HG02981 (cell line): ENCODE results near the gene IGFBP2.

Source experiments
- ATAC-seq: cut with Tn5 transposase; IDR thresholded peaks from one replicate; pipeline ENCODE4 v1.9.1; 2021; ENCODE audit warnings: mild to moderate bottlenecking, moderate library complexity; ENCODE audit not compliant: unreplicated experiment

Gene IGFBP2

DNA sequence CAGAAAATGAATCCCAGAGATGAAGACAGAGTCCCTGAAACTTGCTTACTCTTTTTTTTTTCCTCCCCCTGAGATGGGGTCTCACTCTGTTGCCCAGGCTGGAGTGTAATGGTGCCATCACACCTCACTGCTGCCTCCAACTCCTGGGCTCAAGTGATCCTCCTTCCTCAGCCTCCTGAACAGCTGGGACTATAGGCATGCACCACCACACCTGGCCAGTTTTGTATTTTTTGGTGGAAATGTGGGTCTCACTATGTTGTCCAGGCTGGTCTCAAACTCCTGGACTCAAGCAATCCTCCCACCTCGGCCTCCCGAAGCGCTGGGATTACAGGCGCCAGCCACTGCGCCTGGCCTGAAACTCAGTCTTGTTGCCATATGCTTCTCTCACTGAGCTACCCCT lies 27.8 kb downstream of the IGFBP2 start:
- ATAC-seq = no peak

- no peak for ATAC-seq
These were observed 28.6 kb downstream of the IGFBP2 start for GRCh38 chr2:216661639-216662375.

DNA sequence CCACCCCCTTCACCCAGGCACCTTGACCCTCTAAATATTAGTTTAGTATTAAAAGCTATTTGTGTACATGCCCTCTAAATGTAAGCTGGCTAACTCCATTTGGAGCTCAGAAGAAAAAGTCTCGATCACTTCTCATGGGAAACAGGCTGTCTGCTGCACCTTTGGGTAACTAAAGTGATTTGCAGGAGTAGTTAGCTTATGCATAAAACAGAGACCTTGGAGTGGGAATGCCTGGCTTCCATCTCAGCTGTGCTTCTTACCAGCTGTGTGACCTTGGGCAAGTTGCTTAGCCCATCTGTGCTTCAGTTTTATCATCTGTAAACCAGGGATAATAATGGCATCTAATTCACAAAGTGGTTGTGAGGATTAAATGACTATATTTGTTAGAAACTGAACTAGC lies 29.9 kb downstream of the IGFBP2 start:
- ATAC-seq = no peak

DNA sequence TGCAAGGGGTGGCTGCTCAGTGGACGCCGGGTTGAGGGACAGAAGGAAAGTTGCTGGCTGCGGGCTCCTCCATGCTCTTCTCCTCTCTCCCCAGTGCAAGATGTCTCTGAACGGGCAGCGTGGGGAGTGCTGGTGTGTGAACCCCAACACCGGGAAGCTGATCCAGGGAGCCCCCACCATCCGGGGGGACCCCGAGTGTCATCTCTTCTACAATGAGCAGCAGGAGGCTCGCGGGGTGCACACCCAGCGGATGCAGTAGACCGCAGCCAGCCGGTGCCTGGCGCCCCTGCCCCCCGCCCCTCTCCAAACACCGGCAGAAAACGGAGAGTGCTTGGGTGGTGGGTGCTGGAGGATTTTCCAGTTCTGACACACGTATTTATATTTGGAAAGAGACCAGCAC lies 30.6 kb downstream of the IGFBP2 start:
- no peak for ATAC-seq

GRCh38 chr2:216664593-216665034 lies 31.4 kb downstream of the IGFBP2 start:
- peak; percentile 49 for ATAC-seq

GRCh38 chr2:216665242-216665641 lies 32.0 kb downstream of the IGFBP2 start:
- ATAC-seq = no peak

GRCh38 chr2:216665717-216666116 lies 32.5 kb downstream of the IGFBP2 start:
- no peak for ATAC-seq

- ATAC-seq = peak; percentile 71
These were observed 33.4 kb downstream of the IGFBP2 start for GRCh38 chr2:216666461-216667233.

GRCh38 chr2:216670266-216671080 lies 37.3 kb downstream of the IGFBP2 start:
- ATAC-seq = no peak

DNA sequence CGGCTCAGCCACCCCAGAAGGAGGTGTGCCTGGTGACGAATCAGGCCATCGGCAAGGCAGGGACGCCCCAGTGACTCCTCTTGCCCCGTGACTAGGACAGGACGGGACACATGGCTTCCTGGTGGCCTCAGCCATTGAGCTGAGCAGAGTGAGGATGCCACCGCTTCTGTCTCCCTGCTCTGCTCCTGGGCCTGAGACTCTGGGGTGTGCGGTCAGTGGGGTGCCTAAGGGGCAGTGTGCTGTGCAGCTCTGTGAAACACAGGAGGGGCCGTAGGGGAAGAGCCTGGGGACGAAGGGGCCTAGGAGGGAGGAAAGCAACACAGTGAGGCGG lies 37.8 kb downstream of the IGFBP2 start:
- no peak for ATAC-seq

- ATAC-seq = no peak
These were observed 38.6 kb downstream of the IGFBP2 start for GRCh38 chr2:216671791-216672343.

DNA sequence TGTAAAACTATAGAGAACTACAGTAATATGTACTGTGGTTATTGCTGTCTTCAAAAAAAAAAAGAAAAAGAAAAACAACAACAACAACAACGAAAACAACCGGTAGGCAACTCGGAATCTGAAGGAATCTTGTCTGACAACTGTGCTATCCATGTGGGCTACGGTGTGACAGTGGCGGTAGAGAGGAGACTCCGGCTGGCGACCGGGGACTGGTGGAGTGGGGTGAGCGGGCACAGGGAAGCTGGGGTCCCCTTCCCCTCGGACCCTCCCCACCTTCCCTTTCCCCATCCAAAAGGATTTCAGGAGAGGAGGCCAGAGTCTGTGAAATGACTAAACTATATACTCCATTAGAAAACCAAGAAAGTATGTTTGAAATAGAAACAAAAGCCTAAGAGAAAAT lies 39.2 kb downstream of the IGFBP2 start:
- ATAC-seq = no peak

DNA sequence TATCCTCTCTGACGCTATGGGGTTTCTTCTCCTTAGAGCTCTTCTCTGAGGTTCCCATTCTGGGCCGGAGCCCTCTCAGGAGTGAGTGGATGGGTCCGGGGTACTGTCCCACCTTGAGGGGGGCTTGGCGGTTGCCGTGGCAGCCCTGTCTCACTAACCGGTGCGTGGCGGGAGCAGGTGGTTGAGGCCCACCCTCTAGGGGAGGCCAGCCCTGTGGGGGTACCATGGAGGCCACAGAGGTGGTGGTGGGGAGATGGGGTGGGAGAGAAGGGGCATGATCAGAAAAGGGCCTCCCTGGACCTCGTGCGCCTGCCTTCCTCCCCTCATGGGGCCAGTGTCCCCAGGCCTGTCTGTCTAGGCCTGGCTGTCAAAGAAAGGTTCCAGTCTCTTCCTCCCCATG lies 39.8 kb downstream of the IGFBP2 start:
- ATAC-seq = no peak

GRCh38 chr2:216673609-216674008 lies 40.4 kb downstream of the IGFBP2 start:
- ATAC-seq = no peak

DNA sequence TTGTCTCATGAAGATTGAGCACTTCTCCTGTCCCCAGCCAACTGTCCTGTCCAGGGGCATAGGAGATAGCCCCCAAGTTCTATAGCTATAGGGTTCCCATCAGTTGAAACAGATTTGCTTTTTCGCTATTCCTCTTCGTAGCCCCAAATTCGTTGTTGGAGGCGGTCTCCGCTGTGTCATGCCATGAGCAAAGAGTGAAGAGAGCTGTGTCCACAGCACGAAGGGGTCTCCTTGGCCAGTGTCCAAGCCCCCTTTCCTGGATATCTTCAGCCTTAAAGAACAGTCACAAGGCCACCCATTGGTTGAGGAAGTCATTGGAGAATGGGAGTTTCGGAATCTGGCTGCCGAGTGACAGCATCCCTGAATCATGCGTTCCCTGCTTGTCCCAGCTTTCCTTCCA lies 41.2 kb downstream of the IGFBP2 start:
- no peak for ATAC-seq

GRCh38 chr2:216676630-216677029 lies 43.4 kb downstream of the IGFBP2 start:
- ATAC-seq = no peak

DNA sequence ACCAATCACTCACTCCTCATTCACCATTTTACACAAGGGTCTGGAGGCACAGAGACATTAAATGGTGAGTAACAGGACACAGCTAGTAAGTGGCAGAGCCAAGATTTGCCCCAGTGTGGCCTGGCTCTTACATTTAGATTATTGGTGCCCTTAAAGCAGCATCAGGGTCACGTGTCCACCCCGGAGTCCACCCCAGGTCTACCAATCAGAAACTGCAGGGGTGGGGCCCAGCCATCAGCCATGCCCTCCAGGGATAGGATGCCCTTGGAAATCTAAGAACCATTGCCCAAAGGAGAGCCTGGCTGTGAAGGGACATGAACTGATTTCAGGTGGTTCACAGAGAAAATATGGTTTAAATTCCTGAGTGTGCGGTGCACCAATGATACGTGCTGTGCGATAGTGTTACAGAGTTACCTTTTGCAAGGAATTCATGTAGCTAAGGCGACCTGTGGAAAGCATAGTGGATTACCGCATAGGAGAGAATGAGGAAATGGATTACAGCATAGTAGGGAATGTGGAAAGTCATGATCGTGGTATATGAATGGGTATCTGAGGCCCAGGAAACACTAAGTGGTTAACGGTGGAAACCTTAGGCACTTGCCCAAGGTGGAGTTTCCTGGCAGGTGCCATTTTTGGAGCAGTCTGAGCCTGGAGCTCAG lies 44.3 kb downstream of the IGFBP2 start:
- ATAC-seq = no peak

GRCh38 chr2:216678098-216678465 lies 44.9 kb downstream of the IGFBP2 start:
- no peak for ATAC-seq

DNA sequence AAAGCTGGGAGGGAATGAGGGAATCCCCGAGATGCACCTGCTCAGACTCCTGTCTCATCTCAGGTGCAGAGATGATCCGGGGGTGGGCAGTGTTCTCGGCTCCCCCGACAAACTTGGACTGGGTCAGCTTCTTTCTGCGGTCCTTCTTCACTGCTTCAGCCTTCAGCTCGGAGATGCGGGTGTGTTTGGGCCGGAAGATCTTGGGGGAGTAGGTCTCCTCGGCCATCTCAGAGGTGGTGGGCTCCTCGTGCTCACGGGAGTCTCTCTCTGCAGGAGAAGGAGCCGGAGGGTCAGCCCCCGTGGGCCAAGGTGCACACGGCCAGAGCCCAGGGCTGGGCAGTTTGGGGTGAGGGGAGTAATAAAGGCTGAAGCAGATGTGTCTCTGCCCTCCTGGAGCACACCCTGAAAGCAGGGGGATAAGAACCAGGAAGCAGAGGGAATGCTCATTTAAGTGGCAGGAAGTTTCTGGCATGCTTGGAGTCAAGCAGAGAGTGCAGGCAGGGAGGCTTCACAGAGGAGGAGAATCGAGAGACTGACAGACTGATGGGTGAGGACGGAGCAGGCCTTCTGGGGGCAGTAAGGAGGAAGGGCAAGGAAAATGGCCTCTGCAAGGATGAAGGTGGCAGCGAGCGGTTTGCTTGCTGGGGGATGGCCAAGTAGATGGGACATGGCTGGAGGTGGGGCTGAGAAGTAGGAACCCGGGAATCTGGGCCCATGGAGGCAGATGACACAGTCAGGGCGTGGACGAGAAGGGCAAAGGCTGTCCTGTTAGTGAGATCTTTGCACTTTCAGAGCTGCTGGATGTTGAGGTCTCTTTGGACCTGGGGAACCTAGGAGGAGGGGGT lies 45.8 kb downstream of the IGFBP2 start:
- ATAC-seq = no peak

DNA sequence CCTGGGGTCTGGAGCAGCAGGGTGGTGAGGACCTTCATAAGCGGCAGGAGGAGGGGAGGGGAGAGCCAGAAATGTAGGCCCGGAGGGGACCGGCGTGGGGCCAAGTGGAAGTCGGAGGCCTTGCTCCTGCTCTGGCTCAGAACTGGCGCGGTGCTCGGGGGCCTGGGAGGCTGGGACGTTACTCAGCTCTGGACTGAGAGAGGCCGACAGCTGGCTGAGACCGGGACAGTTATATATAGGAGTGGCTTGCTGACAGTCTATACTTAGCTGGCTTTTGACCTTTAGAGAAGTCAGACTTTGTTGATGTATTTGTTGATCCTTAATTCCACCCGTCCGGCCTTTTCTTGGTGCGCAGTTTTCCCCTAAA lies 46.4 kb downstream of the IGFBP2 start:
- ATAC-seq = no peak
